OCI-LY1 (cell line): Measurements from ENCODE around the gene NUP62.
"Not testable (repeated sequence)": the region's sequence is repeated elsewhere in the genome, so short reads cannot be mapped to it uniquely, and the experiment has no call there.

Experiments used
- H2AFZ ChIP-seq: fragments of 200-600 bp; sonication (generic), shearing (Covaris generic); 2 replicates; pipeline ENCODE4 v1.6.0; 2014; ENCODE audit warnings: antibody characterized with exemption, mild to moderate bottlenecking, low read length
- H3F3A ChIP-seq: fragments of 200-600 bp; sonication (generic), shearing (Covaris generic); 2 replicates; pipeline ENCODE4 v1.6.0; 2014; ENCODE audit warnings: mild to moderate bottlenecking, antibody characterized with exemption, low read length, moderate library complexity; ENCODE audit not compliant: insufficient read depth
- H3K27ac ChIP-seq: fragments of 200-600 bp; sonication (generic); 2 replicates; pipeline ENCODE4 v1.5.1; 2014; ENCODE audit warnings: low read length, mixed run types, mild to moderate bottlenecking, low read depth; ENCODE audit not compliant: poor library complexity, severe bottlenecking
- H3K27me3 ChIP-seq: fragments of 200-600 bp; sonication (generic); 2 replicates; pipeline ENCODE4 v1.6.0; 2014; ENCODE audit warnings: antibody characterized with exemption, mild to moderate bottlenecking, low read length, moderate library complexity; ENCODE audit not compliant: insufficient read depth
- H3K36me3 ChIP-seq: fragments of 200-600 bp; sonication (generic); 2 replicates; pipeline ENCODE4 v1.6.1; 2014; ENCODE audit warnings: mild to moderate bottlenecking, antibody characterized with exemption, low read length, moderate library complexity, mixed read lengths; ENCODE audit not compliant: insufficient read depth
- H3K4me1 ChIP-seq: fragments of 200-600 bp; sonication (generic); 2 replicates; pipeline ENCODE4 v1.5.1; 2014; ENCODE audit warnings: mild to moderate bottlenecking, low read length, moderate library complexity; ENCODE audit not compliant: insufficient read depth, severe bottlenecking
- H3K4me2 ChIP-seq: fragments of 200-600 bp; sonication (generic), shearing (Covaris generic); 2 replicates; pipeline ENCODE4 v1.6.1; 2014; ENCODE audit warnings: low read length
- H3K4me3 ChIP-seq: fragments of 200-600 bp; sonication (generic); 2 replicates; pipeline ENCODE4 v1.5.1; 2014; ENCODE audit warnings: low read length, low read depth, mild to moderate bottlenecking, mixed read lengths; ENCODE audit not compliant: poor library complexity, severe bottlenecking
- H3K79me2 ChIP-seq: fragments of 200-600 bp; shearing (Covaris generic); 2 replicates; pipeline ENCODE4 v1.6.1; 2016; ENCODE audit warnings: mixed run types, low read length, mixed read lengths; ENCODE audit not compliant: insufficient read depth
- H3K9ac ChIP-seq: fragments of 200-600 bp; sonication (generic), shearing (Covaris generic); 2 replicates; pipeline ENCODE4 v1.6.1; 2014; ENCODE audit warnings: mild to moderate bottlenecking, low read length, mixed read lengths
- H3K9me2 ChIP-seq: fragments of 200-600 bp; sonication (generic), shearing (Covaris generic); 2 replicates; pipeline ENCODE4 v1.6.1; 2014; ENCODE audit warnings: low read depth, mild to moderate bottlenecking, low read length, mixed read lengths
- H3K9me3 ChIP-seq: fragments of 200-600 bp; shearing (Covaris generic); 2 replicates; pipeline ENCODE4 v1.6.1; 2014; ENCODE audit warnings: low read length, mixed read lengths
- H4K20me1 ChIP-seq: fragments of 200-600 bp; sonication (generic), shearing (Covaris generic); 2 replicates; pipeline ENCODE4 v1.6.0; 2016; ENCODE audit warnings: mild to moderate bottlenecking, low read length; ENCODE audit not compliant: insufficient read depth
- CTCF ChIP-seq: fragments of 200-600 bp; sonication (generic), shearing (Covaris generic); IDR thresholded peaks from 2 replicates; pipeline ENCODE4 v1.5.1; 2017; ENCODE audit warnings: mild to moderate bottlenecking, antibody characterized with exemption, low read length, moderate library complexity, mixed read lengths
- EZH2 ChIP-seq: fragments of 200-600 bp; sonication (generic), shearing (Covaris generic); IDR thresholded peaks from 2 replicates; pipeline ENCODE4 v1.8.0; 2017; ENCODE audit warnings: borderline replicate concordance, mixed run types, mild to moderate bottlenecking, antibody characterized with exemption, low read length, moderate library complexity, mixed read lengths

The NUP62 gene

GRCh38 chr19:49946415-49946814, 17.1 kb upstream of the NUP62 start:
- H3K36me3 ChIP-seq: no peaks in the 10 kb centered on the region
- no peak overlapping the region for H3K9ac ChIP-seq
- no peak overlapping the region for H2AFZ ChIP-seq
- TF ChIP-seq EZH2 (no peak), CTCF (no peak)
- H3F3A ChIP-seq: no peaks in the 10 kb centered on the region
- no peaks in the 10 kb centered on the region for H3K79me2 ChIP-seq
- H3K9me3 ChIP-seq: no peaks in the 10 kb centered on the region
- H3K4me2 ChIP-seq: no peak overlapping the region
- no peaks in the 10 kb centered on the region for H3K4me1 ChIP-seq
- no peaks in the 10 kb centered on the region for H3K9me2 ChIP-seq
- H3K27me3 ChIP-seq: no peaks in the 10 kb centered on the region; the same call in 1 of the 2 replicates
- no peak overlapping the region for H3K27ac ChIP-seq
- H4K20me1 ChIP-seq: no peaks in the 10 kb centered on the region
- no peak overlapping the region for H3K4me3 ChIP-seq

- not testable (repeated sequence) for H3K4me1 ChIP-seq, H3K4me2 ChIP-seq, H3K4me3 ChIP-seq, H3K27me3 ChIP-seq, H3K9ac ChIP-seq, H4K20me1 ChIP-seq, H2AFZ ChIP-seq, H3K79me2 ChIP-seq, H3K9me2 ChIP-seq, H3K9me3 ChIP-seq, H3K36me3 ChIP-seq, H3F3A ChIP-seq, H3K27ac ChIP-seq
Measured at GRCh38 chr19:49944567-49944966, 15.3 kb upstream of the NUP62 start.

- no peaks in the 10 kb centered on the region for H3K9me2 ChIP-seq
- H3K36me3 ChIP-seq: no peaks in the 10 kb centered on the region
- 0 out of 2 replicates have a peak, but pooled peaks cover 2% of the 10 kb centered on the region for H3F3A ChIP-seq
- no peaks in the 10 kb centered on the region for H4K20me1 ChIP-seq
- no peaks in the 10 kb centered on the region for H3K9me3 ChIP-seq
- no peaks in the 10 kb centered on the region for H3K4me1 ChIP-seq
- TF ChIP-seq CTCF (no peak), EZH2 (no peak)
- H2AFZ ChIP-seq: no peak overlapping the region
- no peak overlapping the region for H3K4me2 ChIP-seq
- no peaks in the 10 kb centered on the region for H3K79me2 ChIP-seq
- H3K9ac ChIP-seq: no peak overlapping the region
- no peak overlapping the region for H3K4me3 ChIP-seq
- H3K27me3 ChIP-seq: no peaks in the 10 kb centered on the region; the same call in 1 of the 2 replicates
- no peak overlapping the region for H3K27ac ChIP-seq
Measured at GRCh38 chr19:49940482-49940791, 11.1 kb upstream of the NUP62 start.

GRCh38 chr19:49939721-49940481, 10.6 kb upstream of the NUP62 start:
- Histone ChIP-seq H3K79me2 (no peaks in the 10 kb centered on the region), H4K20me1 (no peaks in the 10 kb centered on the region), H3F3A (0 out of 2 replicates have a peak, but pooled peaks cover 2% of the 10 kb centered on the region), H3K27ac (no peak overlapping the region), H3K9me3 (no peaks in the 10 kb centered on the region), H3K4me2 (no peak overlapping the region), H3K27me3 (no peaks in the 10 kb centered on the region; the same call in 1 of the 2 replicates), H2AFZ (no peak overlapping the region), H3K36me3 (no peaks in the 10 kb centered on the region), H3K9me2 (no peaks in the 10 kb centered on the region), H3K9ac (no peak overlapping the region), H3K4me3 (no peak overlapping the region), H3K4me1 (no peaks in the 10 kb centered on the region)
- peak; percentile 34; the same call in 1 of the 2 replicates for TF ChIP-seq CTCF
- no peak for TF ChIP-seq EZH2
